ENCODE results near the gene ZFP36L2.
A peak's percentile ranks its signal among the peaks of the same experiment; 100 is the strongest.

Gene ZFP36L2

DNA sequence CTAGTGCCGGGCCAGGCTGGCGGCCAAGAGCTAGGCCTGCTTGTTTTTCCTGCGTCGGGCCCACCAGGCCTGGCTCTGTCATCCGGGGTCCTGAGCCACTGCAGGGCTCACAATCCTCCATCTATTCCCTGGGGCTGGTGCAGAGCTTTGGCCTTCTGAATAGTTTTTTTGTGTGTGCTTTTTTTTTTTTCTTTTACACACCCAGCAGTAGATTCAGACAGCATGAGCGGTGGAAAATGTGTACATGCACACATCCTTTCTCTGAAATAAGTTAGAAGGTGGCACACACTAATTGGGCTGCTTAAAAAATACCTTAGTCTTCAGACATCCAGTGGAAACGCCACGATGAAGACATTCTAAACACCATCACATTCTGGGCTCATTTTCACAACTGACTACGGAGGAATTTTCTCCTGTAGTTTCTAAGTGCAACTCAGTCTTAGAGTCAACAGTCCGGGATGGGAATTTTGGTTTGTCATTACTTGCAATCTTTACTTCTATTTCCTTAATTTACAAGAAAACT lies 6.1 kb downstream of the ZFP36L2 start (continued):
- no peak for TF ChIP-seq ZFP41 (tag by site-specific recombination; IDR thresholded peaks at IDR 0.05; ENCODE audit: borderline replicate concordance)
- no peak for TF ChIP-seq MYNN (tag by site-specific recombination; IDR thresholded peaks at IDR 0.05; ENCODE audit: borderline replicate concordance)
- TF ChIP-seq, protein P1, sequence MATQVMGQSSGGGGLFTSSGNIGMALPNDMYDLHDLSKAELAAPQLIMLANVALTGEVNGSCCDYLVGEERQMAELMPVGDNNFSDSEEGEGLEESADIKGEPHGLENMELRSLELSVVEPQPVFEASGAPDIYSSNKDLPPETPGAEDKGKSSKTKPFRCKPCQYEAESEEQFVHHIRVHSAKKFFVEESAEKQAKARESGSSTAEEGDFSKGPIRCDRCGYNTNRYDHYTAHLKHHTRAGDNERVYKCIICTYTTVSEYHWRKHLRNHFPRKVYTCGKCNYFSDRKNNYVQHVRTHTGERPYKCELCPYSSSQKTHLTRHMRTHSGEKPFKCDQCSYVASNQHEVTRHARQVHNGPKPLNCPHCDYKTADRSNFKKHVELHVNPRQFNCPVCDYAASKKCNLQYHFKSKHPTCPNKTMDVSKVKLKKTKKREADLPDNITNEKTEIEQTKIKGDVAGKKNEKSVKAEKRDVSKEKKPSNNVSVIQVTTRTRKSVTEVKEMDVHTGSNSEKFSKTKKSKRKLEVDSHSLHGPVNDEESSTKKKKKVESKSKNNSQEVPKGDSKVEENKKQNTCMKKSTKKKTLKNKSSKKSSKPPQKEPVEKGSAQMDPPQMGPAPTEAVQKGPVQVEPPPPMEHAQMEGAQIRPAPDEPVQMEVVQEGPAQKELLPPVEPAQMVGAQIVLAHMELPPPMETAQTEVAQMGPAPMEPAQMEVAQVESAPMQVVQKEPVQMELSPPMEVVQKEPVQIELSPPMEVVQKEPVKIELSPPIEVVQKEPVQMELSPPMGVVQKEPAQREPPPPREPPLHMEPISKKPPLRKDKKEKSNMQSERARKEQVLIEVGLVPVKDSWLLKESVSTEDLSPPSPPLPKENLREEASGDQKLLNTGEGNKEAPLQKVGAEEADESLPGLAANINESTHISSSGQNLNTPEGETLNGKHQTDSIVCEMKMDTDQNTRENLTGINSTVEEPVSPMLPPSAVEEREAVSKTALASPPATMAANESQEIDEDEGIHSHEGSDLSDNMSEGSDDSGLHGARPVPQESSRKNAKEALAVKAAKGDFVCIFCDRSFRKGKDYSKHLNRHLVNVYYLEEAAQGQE (tag by site-specific recombination; IDR thresholded peaks at IDR 0.05): no peak
- TF ChIP-seq ZNF223 (tag by site-specific recombination; IDR thresholded peaks at IDR 0.05): no peak
- no peak for TF ChIP-seq ZNF202 (tag by site-specific recombination; IDR thresholded peaks at IDR 0.05; ENCODE audit: borderline replicate concordance)
- TF ChIP-seq ZNF701 (tag by site-specific recombination; IDR thresholded peaks at IDR 0.05): no peak
- no peak for TF ChIP-seq GLI4 (tag by site-specific recombination; IDR thresholded peaks at IDR 0.05)
- TF ChIP-seq ZNF341 (tag by site-specific recombination; IDR thresholded peaks at IDR 0.05; ENCODE audit: low read depth): no peak
- TF ChIP-seq ZNF416 (tag by site-specific recombination; IDR thresholded peaks at IDR 0.05): no peak
- no peak for TF ChIP-seq ZSCAN23 (tag by site-specific recombination; IDR thresholded peaks at IDR 0.05)
- no peak for TF ChIP-seq ZIC2 (tag by site-specific recombination; IDR thresholded peaks at IDR 0.05)
- no peak for TF ChIP-seq ZNF501 (tag by site-specific recombination; IDR thresholded peaks at IDR 0.05)
- no peak for TF ChIP-seq ZNF624 (tag by site-specific recombination; IDR thresholded peaks at IDR 0.05)
- TF ChIP-seq ZNF140 (tag by site-specific recombination; IDR thresholded peaks at IDR 0.05): no peak

DNA sequence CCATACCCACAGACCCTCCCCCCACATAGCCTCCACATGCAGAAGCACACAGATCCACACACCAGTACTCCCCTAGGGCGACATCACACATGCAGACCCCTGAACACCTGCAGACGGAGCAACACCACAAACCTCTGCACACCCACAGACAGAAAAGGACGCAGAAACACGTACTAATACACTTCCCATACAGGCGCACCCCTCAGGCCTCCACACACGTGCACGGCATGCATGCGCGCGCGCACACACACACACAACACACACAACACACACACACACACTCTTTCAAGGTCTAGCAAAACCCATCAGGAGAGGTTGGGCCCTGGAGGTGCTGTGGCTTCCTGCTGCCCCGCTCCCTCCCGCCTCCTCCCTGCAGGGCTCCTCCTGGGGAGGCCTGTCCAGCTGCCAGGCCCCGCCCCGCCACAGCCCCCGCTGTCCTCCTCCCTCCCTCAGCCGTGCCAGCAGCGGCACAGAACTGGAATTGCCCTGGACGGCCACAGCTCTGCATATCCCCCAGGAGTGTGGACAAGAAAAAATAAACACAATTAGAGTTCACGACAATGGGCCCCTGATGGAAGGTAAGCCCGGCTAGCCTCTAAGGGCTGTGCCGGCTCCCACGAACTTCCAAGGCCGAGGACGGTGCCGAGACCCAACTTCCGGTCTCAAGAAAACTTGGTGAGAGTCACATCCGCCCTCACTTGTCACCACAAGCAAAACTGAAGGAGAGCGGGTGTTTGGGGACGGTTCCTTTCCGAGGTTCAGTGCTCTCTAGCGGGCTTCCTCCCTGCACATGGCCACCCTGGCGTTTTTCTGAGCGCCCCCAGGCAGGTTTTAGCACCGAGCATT lies 6.8 kb downstream of the ZFP36L2 start:
- peaks cover 3 to 24% of the 10 kb centered on the region in 2 experiments; a peak in 1 of 3 replicates for H3K36me3 ChIP-seq (ENCODE audit: control insufficient read depth in 2 of 2, insufficient read depth in 1 of 2, low read length in 2 of 2)
- CTCF ChIA-PET: interaction anchor here (0.6 to 5.3 kb wide), 6 partner anchors 10 to 265 kb away, joined by 3 to 25 read pairs (median 4); no protein-coding TSS in a partner anchor
- H3K27ac ChIP-seq (ENCODE audit: extremely low read depth, low read depth, low read length): peak overlapping the region; percentile 92
- H3K9me3 ChIP-seq (ENCODE audit: control insufficient read depth, insufficient read depth, low read depth, low read length): no peaks in the 10 kb centered on the region
- H3K4me1 ChIP-seq (ENCODE audit: control insufficient read depth, insufficient read depth, low read length): peaks cover 27% of the 10 kb centered on the region
- peak overlapping the region; percentile 54 for H3K4me3 ChIP-seq (ENCODE audit: low read depth, low read length)
- POLR2A ChIA-PET: interaction anchor here (0.6 to 1.9 kb wide), 7 partner anchors 12 to 241 kb away, joined by 3 to 6 read pairs (median 4); no protein-coding TSS in a partner anchor
- TF ChIP-seq ZNF677 (tag by site-specific recombination; IDR thresholded peaks at IDR 0.05): no peak
- TF ChIP-seq ZFP41 (tag by site-specific recombination; IDR thresholded peaks at IDR 0.05; ENCODE audit: borderline replicate concordance): no peak
- no peak for TF ChIP-seq ZNF223 (tag by site-specific recombination; IDR thresholded peaks at IDR 0.05)
- TF ChIP-seq, protein P2, sequence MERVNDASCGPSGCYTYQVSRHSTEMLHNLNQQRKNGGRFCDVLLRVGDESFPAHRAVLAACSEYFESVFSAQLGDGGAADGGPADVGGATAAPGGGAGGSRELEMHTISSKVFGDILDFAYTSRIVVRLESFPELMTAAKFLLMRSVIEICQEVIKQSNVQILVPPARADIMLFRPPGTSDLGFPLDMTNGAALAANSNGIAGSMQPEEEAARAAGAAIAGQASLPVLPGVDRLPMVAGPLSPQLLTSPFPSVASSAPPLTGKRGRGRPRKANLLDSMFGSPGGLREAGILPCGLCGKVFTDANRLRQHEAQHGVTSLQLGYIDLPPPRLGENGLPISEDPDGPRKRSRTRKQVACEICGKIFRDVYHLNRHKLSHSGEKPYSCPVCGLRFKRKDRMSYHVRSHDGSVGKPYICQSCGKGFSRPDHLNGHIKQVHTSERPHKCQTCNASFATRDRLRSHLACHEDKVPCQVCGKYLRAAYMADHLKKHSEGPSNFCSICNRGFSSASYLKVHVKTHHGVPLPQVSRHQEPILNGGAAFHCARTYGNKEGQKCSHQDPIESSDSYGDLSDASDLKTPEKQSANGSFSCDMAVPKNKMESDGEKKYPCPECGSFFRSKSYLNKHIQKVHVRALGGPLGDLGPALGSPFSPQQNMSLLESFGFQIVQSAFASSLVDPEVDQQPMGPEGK (tag by site-specific recombination; IDR thresholded peaks at IDR 0.05): peak; percentile 92
- TF ChIP-seq WT1 (tag by site-specific recombination; IDR thresholded peaks at IDR 0.05): peak; percentile 61
- TF ChIP-seq ZNF529 (tag by site-specific recombination; IDR thresholded peaks at IDR 0.05; ENCODE audit: insufficient replicate concordance): no peak
- no peak for TF ChIP-seq ZBTB1 (tag by site-specific recombination; IDR thresholded peaks at IDR 0.05)
- TF ChIP-seq ZNF335 (tag by site-specific recombination; conservative IDR thresholded peaks at IDR 0.05): peak; percentile 88
- TF ChIP-seq ZNF354C (tag by site-specific recombination; IDR thresholded peaks at IDR 0.05; ENCODE audit: borderline replicate concordance, low read depth): no peak
- no peak for TF ChIP-seq ZNF146 (tag by site-specific recombination; IDR thresholded peaks at IDR 0.05)
- no peak for TF ChIP-seq ZFP3 (tag by site-specific recombination; IDR thresholded peaks at IDR 0.05; ENCODE audit: low read depth)
- TF ChIP-seq, protein P3, sequence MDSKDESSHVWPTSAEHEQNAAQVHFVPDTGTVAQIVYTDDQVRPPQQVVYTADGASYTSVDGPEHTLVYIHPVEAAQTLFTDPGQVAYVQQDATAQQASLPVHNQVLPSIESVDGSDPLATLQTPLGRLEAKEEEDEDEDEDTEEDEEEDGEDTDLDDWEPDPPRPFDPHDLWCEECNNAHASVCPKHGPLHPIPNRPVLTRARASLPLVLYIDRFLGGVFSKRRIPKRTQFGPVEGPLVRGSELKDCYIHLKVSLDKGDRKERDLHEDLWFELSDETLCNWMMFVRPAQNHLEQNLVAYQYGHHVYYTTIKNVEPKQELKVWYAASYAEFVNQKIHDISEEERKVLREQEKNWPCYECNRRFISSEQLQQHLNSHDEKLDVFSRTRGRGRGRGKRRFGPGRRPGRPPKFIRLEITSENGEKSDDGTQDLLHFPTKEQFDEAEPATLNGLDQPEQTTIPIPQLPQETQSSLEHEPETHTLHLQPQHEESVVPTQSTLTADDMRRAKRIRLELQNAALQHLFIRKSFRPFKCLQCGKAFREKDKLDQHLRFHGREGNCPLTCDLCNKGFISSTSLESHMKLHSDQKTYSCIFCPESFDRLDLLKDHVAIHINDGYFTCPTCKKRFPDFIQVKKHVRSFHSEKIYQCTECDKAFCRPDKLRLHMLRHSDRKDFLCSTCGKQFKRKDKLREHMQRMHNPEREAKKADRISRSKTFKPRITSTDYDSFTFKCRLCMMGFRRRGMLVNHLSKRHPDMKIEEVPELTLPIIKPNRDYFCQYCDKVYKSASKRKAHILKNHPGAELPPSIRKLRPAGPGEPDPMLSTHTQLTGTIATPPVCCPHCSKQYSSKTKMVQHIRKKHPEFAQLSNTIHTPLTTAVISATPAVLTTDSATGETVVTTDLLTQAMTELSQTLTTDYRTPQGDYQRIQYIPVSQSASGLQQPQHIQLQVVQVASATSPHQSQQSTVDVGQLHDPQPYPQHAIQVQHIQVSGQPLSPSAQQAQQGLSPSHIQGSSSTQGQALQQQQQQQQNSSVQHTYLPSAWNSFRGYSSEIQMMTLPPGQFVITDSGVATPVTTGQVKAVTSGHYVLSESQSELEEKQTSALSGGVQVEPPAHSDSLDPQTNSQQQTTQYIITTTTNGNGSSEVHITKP (tag by site-specific recombination; IDR thresholded peaks at IDR 0.05): peak; percentile 47; the same call in 1 of the 2 replicates
- no peak for TF ChIP-seq ZNF184 (tag by site-specific recombination; IDR thresholded peaks at IDR 0.05)
- no peak for TF ChIP-seq ZFHX2 (tag by site-specific recombination; conservative IDR thresholded peaks at IDR 0.05)
- no peak for TF ChIP-seq OVOL3 (tag by site-specific recombination; IDR thresholded peaks at IDR 0.05)
